Left cardiac atrium (tissue), 4 donors: ENCODE data around the gene NCAM1. TPM values are rescaled to one million over a fixed set of nuclear protein-coding genes. Genes with fewer than 3 reads are reported as not detected.

Source experiments
- ATAC-seq, 2 donors: fragments of 200-7000 bp; cut with Tn5 transposase; one replicate each; pipeline ENCODE4 v1.9.1; 2020; ENCODE audit warnings: mild to moderate bottlenecking in 2 of 2, moderate library complexity in 2 of 2
- DNase-seq: peaks from one replicate; pipeline ENCODE4 v3.0.0-alpha.2; 2020
- intact Hi-C, 2 donors: fragments of 100-400 bp; cut with DNase I; formaldehyde crosslinking; loops; one replicate each; pipeline versions ENCODE4 v1.14.1 to v1.15.1; 2022 to 2023
- total RNA-seq, 2 donors: library from RNA; stranded (reverse); fragmentation: NEBNext Ultra II Directional; extraction: Animal tissue kit (Norgen Biotek cat#: 25700); gene quantifications; one replicate each; pipeline ENCODE4 v1.2.1, GENCODE V29; 2021
- donor health status: DM: no; HTN: yes; CAD: no.
- donor health status: DM: no; HTN: yes; CAD: no; lungs with severe emphysema.
- donor health status: DM: yes; HTN: yes; CAD: no.
- donor health status: Dilated cardiomyopathy.

The NCAM1 gene
- total RNA-seq, 2 donors from 2014 or later = 147 to 150 TPM

GRCh38 chr11:113255741-113256140 lies 294.5 kb downstream of the NCAM1 start:
- DNase-seq = no peak
- intact Hi-C loops = no loop called here
- ATAC-seq = no peak

- DNase-seq (peak; percentile 29), ATAC-seq (peak; percentile 90 to 91)
- intact Hi-C loops = no loop called here
These were observed 295.4 kb downstream of the NCAM1 start for GRCh38 chr11:113256431-113257202.

GRCh38 chr11:113260096-113260425 lies 298.8 kb downstream of the NCAM1 start:
- no peak for ATAC-seq
- no peak for DNase-seq
- intact Hi-C loops = no loop called here

GRCh38 chr11:113260541-113260940 lies 299.3 kb downstream of the NCAM1 start:
- DNase-seq (no peak), ATAC-seq (no peak)
- intact Hi-C loops = no loop called here

GRCh38 chr11:113261709-113262475 lies 300.7 kb downstream of the NCAM1 start:
- intact Hi-C loops = no loop called here

GRCh38 chr11:113262594-113262993 lies 301.4 kb downstream of the NCAM1 start:
- DNase-seq = no peak
- ATAC-seq = no peak
- intact Hi-C loops = no loop called here

More at GRCh38 chr11:113261709-113262475, 300.7 kb downstream of the NCAM1 start:
- no peak for DNase-seq
- ATAC-seq = peak in 1 of 2 donors; percentile 72

- DNase-seq (no peak), ATAC-seq (peak; percentile 18 to 58)
- intact Hi-C loops = no loop called here
These were observed 302.4 kb downstream of the NCAM1 start for GRCh38 chr11:113263458-113264259.

GRCh38 chr11:113265362-113265761 lies 304.1 kb downstream of the NCAM1 start:
- no peak for ATAC-seq
- intact Hi-C loops = no loop called here
- no peak for DNase-seq

- ATAC-seq = no peak
These were observed 306.3 kb downstream of the NCAM1 start for GRCh38 chr11:113267493-113267892.

GRCh38 chr11:113269096-113269495 lies 307.9 kb downstream of the NCAM1 start:
- ATAC-seq = no peak
- intact Hi-C loops = no loop called here
- DNase-seq = no peak

More at GRCh38 chr11:113267493-113267892, 306.3 kb downstream of the NCAM1 start:
- DNase-seq = no peak
- intact Hi-C loops = no loop called here

- DNase-seq = no peak
- intact Hi-C loops = no loop called here
- no peak for ATAC-seq
These were observed 308.4 kb downstream of the NCAM1 start for GRCh38 chr11:113269636-113270035.

- intact Hi-C loops = no loop called here
- ATAC-seq (no peak), DNase-seq (no peak)
These were observed 308.9 kb downstream of the NCAM1 start for GRCh38 chr11:113270080-113270479.

- no peak for DNase-seq
- ATAC-seq = no peak
- intact Hi-C loops = no loop called here
These were observed 310.5 kb downstream of the NCAM1 start for GRCh38 chr11:113271551-113272245.

- no peak for DNase-seq
- intact Hi-C loops = no loop called here
- no peak for ATAC-seq
These were observed 311.1 kb downstream of the NCAM1 start for GRCh38 chr11:113272281-113272680.

- intact Hi-C loops = no loop called here
- ATAC-seq (no peak), DNase-seq (no peak)
These were observed 311.9 kb downstream of the NCAM1 start for GRCh38 chr11:113272927-113273615.

GRCh38 chr11:113273720-113274119 lies 312.5 kb downstream of the NCAM1 start:
- DNase-seq (no peak), ATAC-seq (no peak)
- intact Hi-C loops = no loop called here

- intact Hi-C loops = no loop called here
- ATAC-seq (no peak), DNase-seq (no peak)
These were observed 313.7 kb downstream of the NCAM1 start for GRCh38 chr11:113274713-113275582.

- intact Hi-C loops = no loop called here
These were observed 314.4 kb downstream of the NCAM1 start for GRCh38 chr11:113275602-113276001.

More at GRCh38 chr11:113275602-113276001, 314.4 kb downstream of the NCAM1 start:
- ATAC-seq = no peak
- DNase-seq = no peak
